Upper lobe of right lung (tissue), 1 donor: ENCODE measurements around the gene REEP3. TPM values are rescaled to one million over a fixed set of nuclear protein-coding genes. Genes with fewer than 3 reads are reported as not detected.

Source experiments
- ATAC-seq: fragments of 200-7000 bp; cut with Tn5 transposase; one replicate; pipeline ENCODE4 v1.9.1; 2020; ENCODE audit warnings: mild to moderate bottlenecking, moderate library complexity
- DNase-seq: peaks from one replicate; pipeline ENCODE4 v3.0.0-alpha.2; 2020
- H3K27ac ChIP-seq: fragments of 200-600 bp; one replicate; pipeline ENCODE4 v1.8.0; 2022
- H3K27me3 ChIP-seq: fragments of 200-600 bp; one replicate; pipeline ENCODE4 v1.8.0; 2022; ENCODE audit warnings: mild to moderate bottlenecking
- H3K36me3 ChIP-seq: fragments of 200-600 bp; one replicate; pipeline ENCODE4 v1.8.0; 2022
- H3K4me1 ChIP-seq: fragments of 200-600 bp; one replicate; pipeline ENCODE4 v1.8.0; 2022
- H3K4me3 ChIP-seq: fragments of 200-600 bp; one replicate; pipeline ENCODE4 v1.8.0; 2022; ENCODE audit warnings: mild to moderate bottlenecking
- H3K9me3 ChIP-seq: fragments of 200-600 bp; one replicate; pipeline ENCODE4 v1.8.0; 2022
- intact Hi-C: fragments of 100-400 bp; cut with DNase I; formaldehyde crosslinking; loops from one replicate; pipeline ENCODE4 v1.11.0; 2022
- total RNA-seq: library from RNA; stranded (reverse); fragmentation: NEBNext Ultra II Directional; extraction: Animal tissue kit (Norgen Biotek cat#: 25700); gene quantifications from one replicate; pipeline ENCODE4 v1.2.1, GENCODE V29; 2021
- TF ChIP-seq, protein P1 (sequence below): fragments of 200-600 bp; IDR thresholded peaks from one replicate; pipeline ENCODE4 v1.8.0; 2022; ENCODE audit warnings: antibody characterized with exemption
- donor health status: DM: no; HTN: yes; CAD: no; lungs with severe emphysema.

REEP3 gene
- total RNA-seq, 1 donor from 2014 or later, result 57.1 TPM

DNA sequence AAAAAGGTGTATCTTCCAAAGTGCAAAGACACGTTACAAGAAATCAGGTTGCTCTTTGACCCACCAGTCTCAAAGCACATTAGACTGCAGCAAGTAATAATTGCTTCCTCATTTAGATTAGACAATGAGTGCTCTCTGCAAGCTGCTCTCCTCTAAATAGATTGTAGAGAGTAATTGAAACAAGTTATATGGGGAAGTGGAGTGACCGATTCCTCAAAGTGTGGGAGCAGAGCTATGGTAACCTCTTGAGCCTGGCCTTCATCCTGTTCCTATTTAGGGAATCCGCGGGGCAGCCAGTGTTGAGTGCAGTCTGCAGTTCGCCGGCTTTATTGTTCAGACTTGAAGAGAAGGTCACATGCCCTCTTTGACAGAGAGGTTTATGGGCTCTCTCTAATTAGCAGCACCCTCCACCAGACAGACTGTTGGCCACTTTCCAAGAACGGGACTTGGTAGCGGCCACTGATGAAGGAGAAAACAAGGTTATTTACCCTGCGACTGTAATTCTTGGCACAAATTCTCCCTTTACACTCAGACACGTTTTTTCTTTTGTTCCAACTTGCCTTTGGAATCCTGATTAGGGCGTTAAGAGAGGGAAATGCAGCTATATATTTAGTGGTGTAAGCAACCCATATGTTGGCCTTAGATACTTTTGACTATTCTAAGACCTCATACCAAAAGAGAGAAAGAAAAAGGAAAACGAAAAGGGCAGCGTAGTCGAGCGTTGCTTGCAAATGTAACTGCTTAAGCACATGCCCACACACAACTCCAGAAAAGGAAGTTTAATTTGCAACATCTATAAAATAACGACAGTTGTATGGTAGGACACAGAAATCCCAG, 107.5 kb downstream of the REEP3 start:
- TF ChIP-seq, protein P1, sequence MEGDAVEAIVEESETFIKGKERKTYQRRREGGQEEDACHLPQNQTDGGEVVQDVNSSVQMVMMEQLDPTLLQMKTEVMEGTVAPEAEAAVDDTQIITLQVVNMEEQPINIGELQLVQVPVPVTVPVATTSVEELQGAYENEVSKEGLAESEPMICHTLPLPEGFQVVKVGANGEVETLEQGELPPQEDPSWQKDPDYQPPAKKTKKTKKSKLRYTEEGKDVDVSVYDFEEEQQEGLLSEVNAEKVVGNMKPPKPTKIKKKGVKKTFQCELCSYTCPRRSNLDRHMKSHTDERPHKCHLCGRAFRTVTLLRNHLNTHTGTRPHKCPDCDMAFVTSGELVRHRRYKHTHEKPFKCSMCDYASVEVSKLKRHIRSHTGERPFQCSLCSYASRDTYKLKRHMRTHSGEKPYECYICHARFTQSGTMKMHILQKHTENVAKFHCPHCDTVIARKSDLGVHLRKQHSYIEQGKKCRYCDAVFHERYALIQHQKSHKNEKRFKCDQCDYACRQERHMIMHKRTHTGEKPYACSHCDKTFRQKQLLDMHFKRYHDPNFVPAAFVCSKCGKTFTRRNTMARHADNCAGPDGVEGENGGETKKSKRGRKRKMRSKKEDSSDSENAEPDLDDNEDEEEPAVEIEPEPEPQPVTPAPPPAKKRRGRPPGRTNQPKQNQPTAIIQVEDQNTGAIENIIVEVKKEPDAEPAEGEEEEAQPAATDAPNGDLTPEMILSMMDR, result no peak
- no peaks in the 10 kb centered on the region for H3K36me3 ChIP-seq
- H3K27ac ChIP-seq, result peak overlapping the region; percentile 96
- H3K4me1 ChIP-seq, result peaks cover 27% of the 10 kb centered on the region
- H3K4me3 ChIP-seq, result peak overlapping the region; percentile 65
- intact Hi-C loops, result no loop called here
- DNase-seq (peak; percentile 69), ATAC-seq (peak; percentile 40)
- H3K9me3 ChIP-seq, result no peaks in the 10 kb centered on the region
- no peaks in the 10 kb centered on the region for H3K27me3 ChIP-seq

DNA sequence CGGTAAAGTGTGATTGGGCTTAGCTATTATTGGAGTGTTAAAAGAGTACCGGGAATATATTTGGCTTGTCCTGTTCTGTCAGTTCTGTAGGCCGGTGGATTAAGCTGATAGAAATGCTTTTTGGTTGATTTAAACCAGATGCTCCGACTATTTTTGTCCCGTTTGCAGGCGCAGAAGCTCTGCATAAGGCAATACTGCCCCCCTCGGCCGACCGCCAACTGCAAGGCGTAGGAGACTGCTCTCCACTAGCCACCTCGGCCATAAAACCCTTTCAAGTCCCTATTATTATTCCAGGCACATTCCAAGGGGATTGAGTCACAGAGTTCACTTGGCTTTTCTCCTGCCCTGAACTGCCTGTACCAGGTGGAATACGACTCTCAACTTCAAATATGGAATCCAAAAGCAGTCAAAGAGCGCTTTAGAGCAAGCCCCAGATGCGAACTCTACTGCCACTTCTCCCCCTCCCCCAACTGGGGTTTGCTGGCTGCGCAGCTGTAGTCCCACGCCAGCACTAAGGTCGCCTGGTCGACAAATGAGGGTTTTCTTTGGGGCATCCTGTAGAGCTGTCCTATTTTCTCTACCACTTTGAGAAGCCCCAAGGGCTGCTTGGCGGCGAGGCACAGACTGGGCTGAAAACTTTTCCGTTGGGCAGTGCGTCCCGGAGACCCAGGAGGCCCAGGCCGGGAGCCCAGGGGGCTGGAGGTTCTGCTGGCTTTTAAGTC, 108.3 kb downstream of the REEP3 start:
- H3K27me3 ChIP-seq, result no peaks in the 10 kb centered on the region
- intact Hi-C loops, result loop anchor here (5.0 kb wide), 1 partner anchor 83 kb away; no protein-coding TSS in a partner anchor
- DNase-seq (peak; percentile 97), ATAC-seq (peak; percentile 77)
- no peaks in the 10 kb centered on the region for H3K36me3 ChIP-seq
- H3K4me3 ChIP-seq, result peak overlapping the region; percentile 65
- H3K9me3 ChIP-seq, result no peaks in the 10 kb centered on the region
- peak overlapping the region; percentile 96 for H3K27ac ChIP-seq
- H3K4me1 ChIP-seq, result peaks cover 27% of the 10 kb centered on the region
- TF ChIP-seq, protein P1, result peak; percentile 78

DNA sequence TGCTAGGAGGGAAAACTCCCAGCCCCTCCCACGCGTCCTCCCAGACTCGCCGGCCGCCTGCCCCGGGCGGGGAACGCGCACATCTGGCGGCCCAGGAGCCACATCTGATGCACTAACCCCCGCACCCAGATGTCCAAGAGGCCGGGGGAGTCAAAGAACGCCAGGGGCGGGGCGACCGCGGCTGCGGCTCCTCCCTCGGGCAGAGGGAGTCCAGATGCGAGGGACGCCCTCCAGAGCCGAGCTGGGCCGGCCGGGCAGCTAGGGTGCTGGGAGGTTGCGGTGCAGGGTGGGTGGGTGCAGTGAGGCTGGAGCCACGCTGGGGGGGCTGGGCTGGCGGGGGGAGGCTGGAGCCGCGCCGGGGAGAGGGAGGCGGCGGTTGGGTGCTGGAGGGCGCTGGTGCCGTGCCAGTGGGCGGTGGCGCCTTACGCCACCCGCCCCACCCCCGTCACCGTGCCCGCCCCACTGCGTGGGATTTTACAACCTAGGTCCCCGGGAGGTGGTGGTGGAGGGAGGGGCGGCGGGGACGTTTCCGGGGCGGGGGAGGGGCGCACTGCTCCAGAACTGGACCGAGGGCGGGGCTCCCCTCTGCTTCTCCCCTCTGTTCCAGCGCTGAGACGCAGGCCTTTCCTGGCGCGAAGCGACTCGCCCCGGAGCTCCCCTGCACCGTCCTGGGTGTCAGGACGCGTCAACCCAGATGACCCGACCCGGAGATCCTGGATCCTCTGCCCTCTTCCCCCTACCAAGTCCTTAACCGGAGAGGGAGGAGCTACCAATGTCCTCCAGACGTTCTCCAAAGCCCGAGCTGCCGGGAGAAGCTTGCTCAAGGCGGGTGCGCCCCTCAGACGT, 109.1 kb downstream of the REEP3 start:
- intact Hi-C loops, result loop anchor here (5.0 kb wide), 1 partner anchor 82 kb away; no protein-coding TSS in a partner anchor
- Histone ChIP-seq H3K4me3 (peak overlapping the region; percentile 65), H3K27me3 (no peaks in the 10 kb centered on the region), H3K36me3 (no peaks in the 10 kb centered on the region), H3K27ac (peak overlapping the region; percentile 96), H3K4me1 (peaks cover 27% of the 10 kb centered on the region), H3K9me3 (no peaks in the 10 kb centered on the region)
- TF ChIP-seq, protein P1, result no peak
- DNase-seq (peak; percentile 95), ATAC-seq (peak; percentile 88)

DNA sequence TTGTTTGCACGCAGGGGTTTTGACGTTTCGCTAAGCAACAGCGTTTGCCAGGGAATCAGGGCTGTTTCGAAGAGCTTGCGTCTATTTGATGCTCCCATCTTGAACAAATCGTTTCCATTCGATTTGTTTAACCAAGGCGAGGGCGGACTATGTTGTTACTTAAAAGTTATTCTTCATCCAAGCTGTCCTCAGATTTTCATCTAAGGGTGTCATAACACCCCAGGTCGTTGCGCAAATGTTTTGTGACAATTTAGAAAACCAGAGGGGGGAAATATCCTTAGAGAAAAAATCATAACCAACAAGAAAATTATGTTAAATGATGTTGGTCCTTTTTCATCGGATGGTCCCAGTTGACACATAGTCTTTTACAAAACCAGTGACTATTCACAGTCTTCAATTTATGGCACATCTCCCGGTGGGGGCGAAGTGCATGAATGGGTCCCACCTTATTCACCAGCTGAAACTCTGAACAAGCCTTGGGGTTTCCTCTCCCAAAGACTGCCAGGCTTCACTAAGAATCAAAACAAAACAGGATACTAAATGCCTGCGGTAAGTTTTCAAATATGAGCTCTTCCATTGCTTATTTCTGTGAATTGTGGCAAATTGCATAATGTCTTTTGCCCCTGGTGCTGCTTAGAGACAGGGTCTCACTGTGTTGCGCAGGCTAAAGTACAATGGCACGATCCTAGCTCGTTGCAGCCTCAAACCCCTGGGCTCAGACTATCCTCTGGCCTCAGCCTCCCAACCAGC, 109.9 kb downstream of the REEP3 start:
- TF ChIP-seq, protein P1, result no peak
- DNase-seq (no peak), ATAC-seq (no peak)
- H3K27ac ChIP-seq, result peak overlapping the region; percentile 96
- H3K4me1 ChIP-seq, result peaks cover 27% of the 10 kb centered on the region
- H3K4me3 ChIP-seq, result peak overlapping the region; percentile 65
- intact Hi-C loops, result loop anchor here (5.0 kb wide), 1 partner anchor 81 kb away; no protein-coding TSS in a partner anchor
- H3K27me3 ChIP-seq, result no peaks in the 10 kb centered on the region
- H3K36me3 ChIP-seq, result no peaks in the 10 kb centered on the region
- no peaks in the 10 kb centered on the region for H3K9me3 ChIP-seq
